Measurements from ENCODE around the gene NHLRC3. TPM values are rescaled to one million over a fixed set of nuclear protein-coding genes. Genes with fewer than 3 reads are reported as not detected.
A peak's percentile ranks its signal among the peaks of the same experiment; 100 is the strongest.
"Not testable (repeated sequence)": the region's sequence is repeated elsewhere in the genome, so short reads cannot be mapped to it uniquely, and the experiment has no call there.

NHLRC3 gene
- total and polyA plus RNA-seq, 9 of the 15 experiments (the other 6 are each of a cell fraction or from before 2014, with no cell fraction given) = 5.5 to 15.3 (median 9.0) TPM

DNA sequence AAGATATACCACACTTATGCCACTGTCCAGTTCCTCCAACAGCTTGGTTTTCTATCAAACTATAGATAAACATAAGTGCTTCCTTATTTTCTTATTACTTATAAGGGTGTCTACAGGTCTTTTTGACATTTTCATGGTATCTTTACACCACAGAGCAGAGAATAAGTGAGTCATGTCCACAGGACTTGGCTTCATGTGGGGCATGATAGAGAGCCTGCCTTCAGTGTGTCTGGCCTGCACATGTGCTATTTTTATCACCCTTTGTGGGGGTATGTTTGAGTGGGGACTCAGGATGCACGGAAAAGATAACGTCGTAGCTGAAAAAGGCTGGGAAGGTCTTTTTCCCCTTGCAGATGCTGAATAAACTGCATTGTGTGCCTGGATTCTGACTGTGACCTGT, 39.5 kb upstream of the NHLRC3 start (continued):
- TF ChIP-seq L3MBTL2 (IDR thresholded peaks at IDR 0.05) (peak; percentile 55; the same call in 1 of the 2 replicates), FOXK2 (conservative IDR thresholded peaks at IDR 0.05 in 1 of 2, IDR thresholded peaks at IDR 0.05 in 1 of 2; ENCODE audit: low read depth in 2 of 2) (0 out of 4 replicates have a peak, but pooled peaks of 1 of the 2 experiments have one; percentile 31), ARNT (IDR thresholded peaks at IDR 0.05) (0 out of 4 replicates have a peak, but pooled peaks of 1 of the 2 experiments have one; percentile 64), TAL1 (IDR thresholded peaks at IDR 0.05) (peak; percentile 91), ZNF274 (IDR thresholded peaks at IDR 0.05; ENCODE audit: borderline replicate concordance, low read depth, low read length) (peak; percentile 43; the same call in 1 of the 2 replicates), SMARCC2 (IDR thresholded peaks at IDR 0.05; ENCODE audit: low read depth) (peak; percentile 71; the same call in 1 of the 2 replicates)
- TF ChIP-seq, protein P1, sequence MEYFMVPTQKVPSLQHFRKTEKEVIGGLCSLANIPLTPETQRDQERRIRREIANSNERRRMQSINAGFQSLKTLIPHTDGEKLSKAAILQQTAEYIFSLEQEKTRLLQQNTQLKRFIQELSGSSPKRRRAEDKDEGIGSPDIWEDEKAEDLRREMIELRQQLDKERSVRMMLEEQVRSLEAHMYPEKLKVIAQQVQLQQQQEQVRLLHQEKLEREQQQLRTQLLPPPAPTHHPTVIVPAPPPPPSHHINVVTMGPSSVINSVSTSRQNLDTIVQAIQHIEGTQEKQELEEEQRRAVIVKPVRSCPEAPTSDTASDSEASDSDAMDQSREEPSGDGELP (CRISPR knock-in tag; IDR thresholded peaks at IDR 0.05; ENCODE audit: borderline replicate concordance) = no peak

DNA sequence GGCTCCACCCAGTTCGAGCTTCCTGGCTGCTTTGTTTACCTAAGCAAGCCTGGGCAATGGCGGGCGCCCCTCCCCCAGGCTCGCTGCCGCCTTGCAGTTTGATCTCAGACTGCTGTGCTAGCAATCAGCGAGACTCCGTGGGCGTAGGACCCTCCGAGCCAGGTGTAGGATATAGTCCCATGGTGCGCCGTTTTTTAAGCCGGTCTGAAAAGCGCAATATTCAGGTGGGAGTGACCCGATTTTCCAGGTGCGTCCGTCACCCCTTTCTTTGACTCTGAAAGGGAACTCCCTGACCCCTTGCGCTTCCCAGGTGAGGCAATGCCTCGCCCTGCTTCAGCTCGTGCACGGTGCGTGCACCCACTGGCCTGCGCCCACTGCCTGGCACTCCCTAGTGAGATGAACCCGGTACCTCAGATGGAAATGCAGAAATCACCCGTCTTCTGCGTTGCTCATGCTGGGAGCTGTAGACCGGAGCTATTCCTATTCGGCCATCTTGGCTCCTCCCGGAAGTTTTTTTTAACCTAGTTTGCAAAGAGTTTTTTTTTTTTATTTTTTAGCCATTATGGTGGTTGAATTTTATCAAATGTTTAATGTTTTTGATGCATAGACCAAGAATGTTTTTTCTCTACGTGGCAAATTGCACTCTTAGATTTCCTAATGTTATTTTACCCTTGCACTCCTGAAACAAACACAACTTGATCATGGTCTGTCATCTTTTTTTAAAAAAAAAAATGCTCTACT, 31.7 kb upstream of the NHLRC3 start:
- H3K9me1 ChIP-seq (ENCODE audit: control insufficient read depth, insufficient read depth, low read length); ATAC-seq; H3K27ac ChIP-seq (ENCODE audit: extremely low read depth, low read depth, low read length); H3K4me2 ChIP-seq (ENCODE audit: insufficient read depth, low read length); H3K4me1 ChIP-seq (replicated peaks in 1 of 2; ENCODE audit: control insufficient read depth in 2 of 2, insufficient read depth in 2 of 2, low read length in 2 of 2); H2AFZ ChIP-seq (ENCODE audit: low read depth, low read length); H3K9ac ChIP-seq (ENCODE audit: insufficient read depth in 1 of 2, low read depth in 2 of 2, low read length in 2 of 2); H4K20me1 ChIP-seq (replicated peaks; ENCODE audit: control insufficient read depth, insufficient read depth, low read length); BruUV-seq (replicated peaks); CTCF ChIA-PET (ENCODE audit: low intra/inter-chr PET ratio); DNase-seq (ENCODE audit: extremely low read depth in 1 of 4, low spot score in 3 of 4); in situ Hi-C loops (cut with MboI); H3K79me2 ChIP-seq (ENCODE audit: control insufficient read depth, insufficient read depth, low read length); FAIRE-seq; H3K9me3 ChIP-seq (replicated peaks; ENCODE audit: control insufficient read depth, insufficient read depth, low read depth, low read length); H3K27me3 ChIP-seq (ENCODE audit: control insufficient read depth in 2 of 2, insufficient read depth in 2 of 2, low read length in 2 of 2); H3K4me3 ChIP-seq; intact Hi-C loops (cut with micrococcal nuclease): not testable (repeated sequence)
- POLR2A ChIA-PET = interaction anchor here (0.6 kb wide), 1 partner anchor 74 kb away, joined by 5 read pairs; no protein-coding TSS in a partner anchor
- peaks cover 20% of the 10 kb centered on the region; the same call in 2 of the 3 replicates for H3K36me3 ChIP-seq (ENCODE audit: control insufficient read depth, insufficient read depth, low read length)
- 53% methylated on average over 2 of the region's 29 CpGs for WGBS (ENCODE audit: insufficient coverage, low coverage, missing lambda C conversion rate)
